Neural crest cell (in vitro differentiated cells): Measurements from ENCODE around the gene CUZD1. TPM values are rescaled to one million over a fixed set of nuclear protein-coding genes. Genes with fewer than 3 reads are reported as not detected.
"Not testable (repeated sequence)": the region's sequence is repeated elsewhere in the genome, so short reads cannot be mapped to it uniquely, and the experiment has no call there.

ENCODE experiments used
- DNase-seq: peaks from one replicate; pipeline ENCODE4 v3.0.0; 2021; ENCODE audit warnings: low read depth, mixed read lengths, low spot score
- H3K27ac Mint-ChIP-seq: one replicate; pipeline ENCODE4 v1.8.0; 2021; ENCODE audit warnings: mild to moderate bottlenecking, mixed read lengths; ENCODE audit not compliant: unreplicated experiment
- H3K27me3 Mint-ChIP-seq: 2 replicates; pipeline ENCODE4 v1.8.0; 2021; ENCODE audit warnings: low read depth, mild to moderate bottlenecking, mixed read lengths
- H3K36me3 Mint-ChIP-seq: 2 replicates; pipeline ENCODE4 v1.8.0; 2021; ENCODE audit warnings: low read depth, mild to moderate bottlenecking, mixed read lengths
- H3K4me1 Mint-ChIP-seq: 2 replicates; pipeline ENCODE4 v1.8.0; 2021; ENCODE audit warnings: mixed read lengths
- H3K4me3 Mint-ChIP-seq: one replicate; pipeline ENCODE4 v1.8.0; 2021; ENCODE audit warnings: mild to moderate bottlenecking, mixed read lengths
- H3K9me3 Mint-ChIP-seq: 2 replicates; pipeline ENCODE4 v1.8.0; 2021; ENCODE audit warnings: mixed read lengths
- CTCF ChIP-seq: fragments of 200-600 bp; sonication (generic); conservative IDR thresholded peaks from 2 replicates; pipeline ENCODE4 v1.5.0; 2021; ENCODE audit warnings: antibody characterized with exemption, mild to moderate bottlenecking
- total RNA-seq: library from RNA; stranded (reverse); gene quantifications from 2 replicates; pipeline ENCODE4 v1.2.1, GENCODE V29; 2021

The CUZD1 gene
- total RNA-seq, 1 donor from 2014 or later, result not detected

DNA sequence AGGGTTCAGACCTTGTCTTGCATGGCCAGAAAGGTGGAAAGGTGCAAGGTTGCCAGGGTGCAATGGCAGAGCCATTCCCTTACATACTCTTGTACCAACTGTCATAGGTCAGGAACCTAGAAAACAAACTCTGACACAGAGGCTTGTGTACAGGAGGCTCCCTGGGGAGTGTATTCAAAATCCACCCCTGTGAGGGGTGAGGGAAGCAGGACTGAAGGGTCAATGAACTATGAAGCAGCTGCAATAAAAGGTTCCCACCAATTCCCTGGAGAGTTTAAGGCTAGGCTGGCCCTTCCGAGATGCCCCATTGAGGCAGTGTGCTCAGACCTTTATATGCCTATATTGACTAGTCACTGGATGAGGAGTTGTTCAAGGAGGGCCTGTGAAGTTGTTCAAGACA lies 13.9 kb upstream of the CUZD1 start:
- no peaks in the 10 kb centered on the region for H3K36me3 Mint-ChIP-seq

DNA sequence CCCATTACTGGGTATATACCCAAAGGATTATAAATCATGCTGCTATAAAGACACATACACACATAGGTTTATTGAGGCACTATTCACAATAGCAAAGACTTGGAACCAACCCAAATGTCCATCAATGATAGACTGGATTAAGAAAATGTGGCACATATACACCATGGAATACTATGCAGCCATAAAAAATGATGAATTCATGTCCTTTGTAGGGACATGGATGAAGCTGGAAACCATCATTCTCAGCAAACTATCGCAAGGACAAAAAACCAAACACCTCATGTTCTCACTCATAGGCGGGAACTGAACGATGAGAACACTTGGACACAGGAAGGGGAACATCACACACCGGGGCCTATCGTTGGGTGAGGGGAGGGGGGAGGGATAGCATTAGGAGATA lies 12.4 kb upstream of the CUZD1 start:
- not testable (repeated sequence) for H3K4me1 Mint-ChIP-seq, H3K36me3 Mint-ChIP-seq, DNase-seq, H3K4me3 Mint-ChIP-seq, H3K9me3 Mint-ChIP-seq, H3K27ac Mint-ChIP-seq
- H3K27me3 Mint-ChIP-seq, result peaks cover 31% of the 10 kb centered on the region

More for the DNA sequence above, 13.9 kb upstream of the CUZD1 start:
- DNase-seq, result no peak
- no peak overlapping the region for H3K4me3 Mint-ChIP-seq
- TF ChIP-seq CTCF, result no peak
- H3K27ac Mint-ChIP-seq, result no peak overlapping the region
- peaks cover 27% of the 10 kb centered on the region for H3K27me3 Mint-ChIP-seq
- H3K9me3 Mint-ChIP-seq, result no peaks in the 10 kb centered on the region
- H3K4me1 Mint-ChIP-seq, result no peaks in the 10 kb centered on the region

DNA sequence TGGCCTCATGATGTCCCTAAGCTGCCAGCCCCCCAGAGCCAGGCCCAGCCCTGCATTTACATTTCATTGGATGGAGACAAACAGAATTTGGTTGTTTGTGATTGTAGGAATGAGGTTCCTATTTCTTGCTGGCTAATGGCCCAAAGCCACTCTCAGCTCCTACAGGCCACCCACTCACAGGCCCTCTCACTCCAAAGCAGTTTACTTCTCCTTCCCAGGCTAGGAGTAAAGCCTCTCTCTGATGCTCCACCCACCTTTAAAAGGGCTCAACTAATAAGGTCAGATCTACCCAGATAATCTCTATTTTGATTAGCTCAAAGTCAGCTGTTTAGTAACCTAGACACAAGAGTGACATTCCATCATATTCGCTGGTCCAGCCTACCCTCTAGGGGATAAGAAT lies 11.2 kb upstream of the CUZD1 start:
- no peaks in the 10 kb centered on the region for H3K4me1 Mint-ChIP-seq
- H3K9me3 Mint-ChIP-seq, result no peaks in the 10 kb centered on the region
- no peak for TF ChIP-seq CTCF
- H3K27me3 Mint-ChIP-seq, result peaks cover 28% of the 10 kb centered on the region
- no peak for DNase-seq
- no peaks in the 10 kb centered on the region for H3K36me3 Mint-ChIP-seq
- H3K4me3 Mint-ChIP-seq, result no peak overlapping the region
- H3K27ac Mint-ChIP-seq, result no peak overlapping the region

DNA sequence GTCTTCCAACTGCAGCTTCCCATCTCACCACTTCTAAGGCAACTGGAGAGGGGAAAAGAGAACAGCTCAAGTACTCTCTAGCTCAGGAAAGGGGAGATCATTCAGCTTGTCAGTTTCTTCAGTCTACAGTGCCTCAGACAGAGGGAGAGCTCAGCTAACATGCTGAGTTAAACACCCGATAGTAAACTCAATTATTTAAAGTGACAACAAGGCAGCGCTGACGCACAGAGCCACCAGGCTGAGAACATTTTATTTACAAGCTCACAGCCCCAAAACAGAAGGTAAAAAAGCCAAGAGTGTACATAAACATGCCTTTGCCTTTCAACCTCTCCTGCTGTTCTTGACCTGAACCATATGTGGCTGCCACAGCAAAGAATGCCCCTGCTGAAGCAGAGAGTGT lies 10.1 kb upstream of the CUZD1 start:
- Mint-ChIP-seq H3K27ac (no peak overlapping the region), H3K4me1 (no peaks in the 10 kb centered on the region), H3K36me3 (no peaks in the 10 kb centered on the region), H3K9me3 (no peaks in the 10 kb centered on the region), H3K27me3 (peaks cover 25% of the 10 kb centered on the region), H3K4me3 (no peak overlapping the region)
- TF ChIP-seq CTCF, result no peak
- DNase-seq, result no peak

- H3K9me3 Mint-ChIP-seq, result no peaks in the 10 kb centered on the region
- H3K36me3 Mint-ChIP-seq, result no peaks in the 10 kb centered on the region
- peaks cover 24% of the 10 kb centered on the region for H3K27me3 Mint-ChIP-seq
- H3K4me3 Mint-ChIP-seq, result no peak overlapping the region
- no peak overlapping the region for H3K27ac Mint-ChIP-seq
- no peak for TF ChIP-seq CTCF
- H3K4me1 Mint-ChIP-seq, result no peaks in the 10 kb centered on the region
- no peak for DNase-seq
These were observed 9.0 kb upstream of the CUZD1 start for GRCh38 chr10:122854648-122855047.

- peaks cover 21% of the 10 kb centered on the region for H3K27me3 Mint-ChIP-seq
- no peak overlapping the region for H3K27ac Mint-ChIP-seq
- TF ChIP-seq CTCF, result no peak
- no peaks in the 10 kb centered on the region for H3K4me1 Mint-ChIP-seq
- H3K4me3 Mint-ChIP-seq, result no peak overlapping the region
- H3K9me3 Mint-ChIP-seq, result no peaks in the 10 kb centered on the region
- no peaks in the 10 kb centered on the region for H3K36me3 Mint-ChIP-seq
- DNase-seq, result no peak
These were observed 8.1 kb upstream of the CUZD1 start for GRCh38 chr10:122853665-122854313.
